Brain pericyte (primary cell): ENCODE data around the gene KCNK7.

Experiments used
- DNase-seq: peaks from one replicate; pipeline ENCODE4 v3.0.0-alpha.2; 2012; ENCODE audit warnings: low read depth, low spot score

Gene KCNK7

DNA sequence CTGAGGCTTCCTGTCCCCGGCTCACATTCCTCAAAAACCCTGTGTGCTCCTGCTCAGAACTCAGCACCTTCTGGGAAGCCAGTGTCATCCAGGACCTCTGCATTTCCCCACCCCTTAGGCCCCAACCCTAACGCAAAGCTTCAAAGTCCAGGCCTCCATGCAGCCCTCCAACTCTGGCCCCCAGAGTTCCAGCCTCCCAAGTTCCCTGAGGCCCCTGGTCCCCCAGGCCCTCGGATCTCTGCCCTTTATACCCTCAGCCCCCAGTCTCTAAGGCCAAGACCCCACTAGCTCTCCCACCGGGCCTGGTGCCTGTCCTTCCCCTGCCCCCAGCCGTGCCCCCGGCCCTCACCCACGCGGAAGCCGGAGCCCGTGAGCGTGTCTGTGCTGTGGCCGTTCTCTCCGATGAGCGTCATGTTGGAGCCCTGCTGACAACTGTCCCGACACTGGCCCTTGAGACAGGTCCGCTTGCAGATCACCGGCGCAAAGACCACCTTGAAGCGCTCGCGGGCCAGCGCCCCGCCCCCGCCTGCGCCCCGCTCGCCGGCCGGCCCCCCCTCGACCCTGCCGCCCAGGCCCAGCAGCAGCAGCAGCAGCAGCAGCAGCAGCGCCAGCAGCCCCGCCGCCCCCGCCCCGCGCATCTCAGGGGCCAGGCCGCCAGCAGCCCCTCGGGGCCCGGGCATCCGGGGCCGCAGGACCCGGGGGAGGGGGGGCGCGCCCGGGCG lies 38.2 kb downstream of the KCNK7 start:
- DNase-seq, result no peak

DNA sequence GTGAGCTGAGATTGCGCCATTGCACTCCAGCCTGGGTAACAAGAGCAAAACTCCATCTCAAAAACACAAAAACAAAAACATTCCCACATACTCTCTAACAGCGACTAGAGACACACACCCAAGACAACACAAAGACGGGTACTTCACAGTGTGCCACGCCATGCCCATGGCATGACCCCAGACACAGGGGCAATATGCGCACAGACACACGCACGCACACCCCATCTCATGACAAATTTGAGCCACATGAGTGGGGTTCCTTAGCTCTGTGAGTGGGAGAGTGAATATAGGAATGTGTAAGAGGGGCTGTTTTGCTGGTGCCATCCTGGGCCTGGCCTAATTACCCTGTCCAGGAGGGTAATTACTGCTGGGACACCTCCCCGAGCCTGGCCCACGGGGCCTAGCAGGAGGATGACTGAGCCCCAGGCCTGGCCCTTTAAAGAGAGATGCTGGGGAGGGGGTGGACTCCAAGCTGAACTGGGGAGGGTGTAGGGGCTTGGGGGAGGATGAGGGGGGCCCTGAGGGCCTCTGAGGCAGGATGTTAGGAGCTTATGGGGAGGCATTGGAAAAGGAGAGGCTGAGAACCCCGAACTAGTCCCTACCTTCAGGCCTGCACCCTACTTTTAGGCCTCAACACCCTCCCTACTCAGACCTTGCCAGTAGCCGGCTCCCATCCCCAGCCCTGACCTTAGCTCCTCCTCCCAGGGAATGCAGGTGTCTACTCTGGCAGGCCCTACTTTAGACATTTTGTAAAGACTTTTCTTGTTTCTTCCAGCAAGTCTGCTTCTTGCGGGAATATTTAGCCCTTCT lies 38.9 kb downstream of the KCNK7 start:
- no peak for DNase-seq

DNA sequence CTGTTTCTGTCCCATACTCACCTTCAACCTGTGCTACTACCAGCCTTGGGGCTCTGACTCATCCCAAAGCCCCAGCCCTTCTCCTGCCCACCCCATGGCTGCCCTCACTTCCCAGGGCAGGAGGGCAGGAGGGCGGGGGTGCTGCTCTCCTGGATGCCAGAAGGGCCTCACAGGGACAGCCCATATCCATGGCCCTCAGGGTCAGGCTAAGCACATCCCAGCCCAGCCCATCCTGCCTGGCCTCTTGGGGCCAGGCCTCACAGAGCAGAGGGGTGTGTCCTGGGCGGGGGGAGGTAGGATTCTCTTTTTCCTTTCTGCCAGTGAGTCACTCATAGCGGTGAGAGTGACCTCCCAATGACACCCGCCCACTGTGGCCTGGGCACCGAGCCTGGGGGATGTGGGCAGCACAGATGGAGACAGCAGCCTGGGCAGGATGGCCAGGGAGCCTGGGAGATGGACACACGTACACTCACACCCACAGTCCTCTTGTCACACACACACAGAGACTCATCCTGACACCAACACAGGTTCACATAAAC lies 39.8 kb downstream of the KCNK7 start:
- DNase-seq, result no peak

DNA sequence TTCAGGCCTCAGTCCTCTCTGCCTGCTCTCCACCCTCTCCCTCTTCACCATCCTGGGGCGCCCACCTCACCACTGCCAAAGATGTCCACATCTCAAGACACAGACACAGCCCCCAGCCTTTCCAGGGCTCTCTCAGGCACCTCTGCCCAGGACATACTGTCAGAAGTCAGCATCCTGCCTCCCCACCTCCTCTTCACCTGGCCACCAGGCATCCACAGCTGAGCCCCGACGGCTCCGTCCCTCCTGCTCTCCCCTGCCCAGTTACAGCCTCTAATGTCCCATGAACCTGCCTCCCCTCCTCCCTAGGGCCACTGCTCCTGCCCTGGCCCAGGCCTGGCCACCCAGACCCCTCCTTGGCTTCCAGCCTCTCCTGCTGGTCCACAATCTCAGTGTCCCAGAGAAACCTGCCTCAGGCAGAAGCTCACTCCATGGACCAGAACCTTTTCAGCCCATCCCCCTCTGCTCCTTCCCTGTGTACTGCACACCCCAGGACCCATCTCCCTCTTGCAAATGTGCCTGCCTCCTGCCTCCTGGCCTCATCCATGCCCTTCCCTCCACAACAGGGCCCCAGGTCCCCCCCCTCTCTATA lies 40.7 kb downstream of the KCNK7 start:
- DNase-seq, result no peak

DNA sequence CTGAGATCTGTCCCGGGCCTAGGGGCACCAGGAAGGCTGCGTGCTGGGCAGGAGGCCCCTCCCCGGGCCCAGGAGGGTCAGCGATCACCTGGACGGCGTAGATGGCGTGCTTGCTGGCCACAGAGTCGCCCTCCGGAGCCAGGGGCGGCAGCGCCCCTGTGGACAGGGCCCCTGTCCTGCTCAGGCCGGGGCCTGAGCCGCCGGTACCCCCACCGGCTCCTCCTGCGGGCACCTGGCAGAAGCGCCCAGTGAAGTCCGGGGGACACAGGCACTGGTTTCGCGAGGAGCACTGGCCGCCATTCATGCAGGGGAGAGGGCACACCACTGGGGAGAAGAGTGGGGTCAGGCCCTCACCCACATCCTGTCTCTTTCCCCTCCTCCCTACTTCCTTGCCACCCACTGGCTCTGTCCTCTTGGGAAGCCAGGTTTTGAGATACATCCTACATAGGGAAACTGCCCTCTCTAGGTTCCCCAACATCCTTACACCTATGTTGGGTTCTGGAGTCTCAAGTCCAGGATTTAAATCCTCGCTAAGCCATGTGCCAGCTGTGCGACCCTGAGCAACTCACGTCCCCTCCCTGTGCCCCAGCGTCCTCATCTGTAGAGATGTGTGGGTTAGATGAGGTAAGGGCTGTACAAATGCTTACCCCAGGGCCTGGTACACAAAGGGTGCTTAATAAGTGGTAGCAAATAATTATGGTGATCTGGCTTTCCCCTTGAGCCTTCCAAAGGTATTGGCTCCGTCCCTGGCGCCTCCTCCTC lies 41.4 kb downstream of the KCNK7 start:
- DNase-seq, result no peak

DNA sequence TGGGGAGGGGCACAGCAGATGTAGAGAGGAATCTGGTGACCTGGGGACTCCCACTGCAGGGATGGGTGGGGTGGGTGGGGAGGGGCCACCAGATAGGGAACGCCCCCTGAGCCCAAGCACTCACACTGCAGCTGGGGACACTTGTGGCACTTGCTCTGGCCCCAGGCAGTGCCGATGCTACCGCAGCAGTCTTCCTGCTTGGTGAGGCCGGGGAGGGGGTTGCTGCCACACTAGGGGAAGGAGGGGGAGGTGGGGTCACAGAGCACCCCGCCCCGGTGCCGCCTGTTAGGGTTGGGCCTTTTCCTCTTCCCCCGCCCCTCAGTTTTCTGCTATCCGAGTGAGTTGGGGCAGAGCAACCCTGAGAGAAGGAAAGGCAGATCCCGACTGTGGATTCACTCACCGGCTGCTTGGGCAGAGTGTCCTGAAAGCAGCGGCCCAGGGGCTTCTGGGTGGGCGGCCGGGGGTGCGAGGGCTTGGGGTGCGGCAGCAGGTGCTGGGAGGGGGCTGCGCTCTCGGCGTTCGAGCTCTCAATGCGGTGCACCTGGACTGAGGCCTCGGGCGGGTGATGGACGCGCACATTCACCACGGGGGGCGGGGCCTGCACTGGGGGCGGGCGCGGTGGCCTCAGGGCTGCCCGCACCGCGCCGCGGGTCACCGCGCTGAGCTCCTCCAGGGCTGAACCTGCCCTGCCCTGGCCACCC lies 42.1 kb downstream of the KCNK7 start:
- DNase-seq, result no peak

DNA sequence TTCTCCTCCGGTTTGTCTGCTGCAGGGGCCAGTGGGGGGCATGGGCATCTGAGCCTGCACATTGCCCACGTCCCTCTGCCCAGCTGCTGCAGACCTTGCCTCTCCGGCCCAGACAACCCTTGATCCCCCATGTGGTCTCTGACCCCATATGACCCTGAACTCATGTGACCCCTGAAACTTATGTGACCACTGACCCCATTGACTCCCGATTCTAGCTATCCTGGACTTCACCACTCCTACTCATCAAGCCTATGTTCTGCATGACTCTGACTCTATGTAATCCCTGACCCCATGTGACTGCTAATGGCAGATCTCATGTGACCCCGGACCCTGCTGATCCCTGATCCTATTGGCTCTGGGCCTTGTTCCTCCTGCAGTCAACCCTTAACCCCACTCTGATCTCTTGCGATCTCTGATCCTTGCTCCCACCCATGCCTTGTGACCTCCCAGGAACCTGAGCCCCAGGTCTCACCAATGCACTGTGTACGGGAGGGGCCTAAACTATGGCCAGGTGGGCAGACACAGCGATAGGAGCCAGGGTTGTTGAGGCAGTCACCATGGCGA lies 43.1 kb downstream of the KCNK7 start:
- no peak for DNase-seq

DNA sequence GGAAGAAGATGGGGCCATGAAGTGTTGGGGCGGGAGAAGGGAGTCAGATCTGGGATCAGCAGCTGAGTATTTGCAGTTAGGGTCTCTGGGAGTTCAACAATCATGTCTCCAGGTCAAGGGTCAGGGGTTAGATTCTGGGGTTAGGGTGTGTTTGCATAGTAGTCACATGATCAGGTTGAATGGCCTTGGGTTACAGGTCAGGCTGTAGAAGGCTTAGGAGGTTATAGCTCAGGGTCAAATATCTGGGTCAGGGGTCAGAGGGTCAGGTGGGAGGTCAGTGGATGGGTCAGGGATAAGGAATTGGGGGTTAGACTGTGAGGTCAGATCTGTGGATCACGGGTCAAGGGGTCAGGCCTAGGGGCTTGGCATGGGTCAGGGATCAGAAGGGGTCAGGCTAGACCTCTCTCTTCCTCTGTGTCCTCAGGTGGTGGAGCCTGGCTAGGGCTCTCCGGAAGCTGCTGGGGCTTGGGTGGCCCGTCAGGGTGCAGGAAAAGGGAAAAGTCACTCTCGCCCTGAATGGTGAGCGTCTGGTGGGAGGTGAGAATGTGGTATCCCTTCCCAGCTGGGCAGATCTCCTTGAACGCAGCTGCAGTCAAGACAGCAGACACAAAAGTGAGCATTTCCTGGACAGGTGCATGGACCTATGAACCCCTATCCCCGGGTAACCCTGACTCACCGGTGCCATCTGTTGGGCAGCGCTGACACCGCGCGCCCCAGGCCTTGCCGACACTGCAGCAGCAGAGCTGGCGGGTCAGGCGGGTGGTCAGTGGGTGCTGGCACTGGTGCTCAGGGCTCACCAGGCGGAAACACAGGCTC lies 43.8 kb downstream of the KCNK7 start:
- DNase-seq, result no peak

DNA sequence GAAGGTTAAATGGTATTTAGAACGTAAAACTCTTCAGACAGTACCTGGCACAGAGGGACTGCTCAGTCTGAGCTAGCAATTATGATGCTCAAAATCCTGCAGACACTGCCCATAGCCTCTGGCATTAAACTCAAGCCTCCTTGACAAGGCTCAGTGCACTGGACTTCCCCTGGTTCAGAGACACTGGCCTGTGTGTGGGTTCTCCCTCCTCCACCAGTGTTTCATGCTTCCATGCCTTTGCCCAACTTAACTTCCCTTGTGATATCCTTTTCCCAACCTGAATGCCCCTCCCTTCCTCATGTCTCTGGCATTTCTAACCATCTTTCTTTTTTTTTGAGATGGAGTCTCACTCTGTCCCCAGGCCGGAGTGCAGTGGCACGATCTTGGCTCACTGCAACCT lies 46.5 kb downstream of the KCNK7 start:
- no peak for DNase-seq

DNA sequence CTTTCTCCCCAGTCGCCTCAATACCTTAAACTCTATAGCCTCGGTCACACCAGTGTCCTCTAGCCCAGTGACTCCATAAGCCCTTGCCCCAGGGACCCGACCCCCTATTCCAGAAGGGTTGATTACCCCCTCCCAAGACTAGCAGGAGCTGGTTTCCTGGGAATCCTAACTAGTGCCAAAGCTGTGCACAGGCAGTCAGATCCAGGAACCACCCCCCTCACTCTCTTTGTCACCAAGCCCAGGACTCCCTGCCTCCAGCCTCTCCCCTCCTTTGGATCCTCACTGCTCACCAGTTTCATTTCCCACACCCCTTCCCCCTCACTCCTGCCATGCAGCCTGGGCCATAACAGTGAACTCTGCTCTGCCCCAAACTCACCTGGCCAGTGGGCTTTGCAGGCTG lies 47.2 kb downstream of the KCNK7 start:
- no peak for DNase-seq

DNA sequence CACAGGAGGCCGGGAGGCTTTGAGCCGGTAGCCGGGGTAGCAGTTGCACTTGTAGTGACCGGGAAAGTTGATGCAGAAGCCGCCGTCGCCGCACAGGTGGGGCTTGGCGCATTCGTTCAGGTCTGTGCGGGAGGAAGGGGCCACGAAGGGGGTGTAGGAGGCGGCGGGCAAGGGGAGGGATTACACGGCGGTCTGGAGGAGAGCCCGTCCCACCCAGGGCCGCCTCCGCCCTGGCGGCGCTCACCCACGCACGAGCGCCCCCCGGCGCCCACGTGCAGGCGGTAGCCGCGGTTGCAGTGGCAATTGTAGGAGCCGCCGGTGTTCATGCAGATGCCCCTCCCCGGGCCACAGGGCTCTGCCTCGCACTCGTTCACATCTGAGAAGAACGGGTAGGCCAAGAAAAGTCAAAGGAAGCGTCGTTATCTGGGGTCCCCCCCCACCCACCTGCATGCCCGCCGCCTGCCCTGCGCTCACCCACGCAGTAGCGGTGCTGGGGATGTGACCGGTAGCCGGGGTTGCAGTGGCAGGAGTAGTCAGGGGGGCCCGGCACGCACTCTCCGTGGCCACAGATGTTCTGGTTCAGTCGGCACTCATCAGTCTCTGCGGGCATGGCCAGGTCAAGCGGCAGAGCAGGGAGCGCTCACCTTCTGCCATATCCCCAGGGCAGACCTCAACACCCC lies 48.0 kb downstream of the KCNK7 start:
- DNase-seq, result no peak

DNA sequence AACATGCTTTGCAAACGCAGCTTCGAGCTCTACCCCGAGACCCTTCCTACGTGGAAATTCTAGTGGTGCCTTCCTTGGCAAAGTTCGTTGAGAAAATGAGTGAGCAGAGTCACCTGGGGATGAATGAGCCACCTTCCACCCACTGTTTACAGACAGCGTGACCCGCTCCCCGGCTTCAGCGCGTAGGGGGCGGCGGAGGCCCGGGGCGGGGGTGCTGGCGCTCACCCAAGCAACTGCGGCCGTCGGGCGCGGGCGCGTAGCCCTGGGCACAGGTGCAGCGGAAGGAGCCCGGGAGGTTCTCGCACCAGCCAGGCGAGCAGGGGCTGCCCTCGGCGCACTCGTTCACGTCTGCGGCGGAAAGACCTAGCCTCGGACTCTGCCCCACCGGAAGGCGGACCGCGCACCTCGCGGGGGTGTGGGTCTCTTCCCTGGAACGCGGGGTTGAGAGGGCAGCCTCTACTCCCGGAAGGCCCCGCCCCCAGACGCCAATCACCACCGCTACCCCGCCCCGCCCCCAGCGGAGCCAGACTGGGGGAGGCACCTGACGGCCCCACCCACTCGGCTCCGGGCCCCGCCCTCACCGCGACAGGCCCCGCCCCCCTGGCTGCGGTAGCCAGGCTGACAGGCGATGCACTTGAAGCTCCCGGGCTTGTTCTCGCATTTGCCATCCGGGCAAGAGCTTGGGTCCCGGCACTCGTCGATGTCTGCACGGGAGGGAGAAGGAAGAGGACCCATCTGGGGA lies 49.2 kb downstream of the KCNK7 start:
- DNase-seq, result no peak

DNA sequence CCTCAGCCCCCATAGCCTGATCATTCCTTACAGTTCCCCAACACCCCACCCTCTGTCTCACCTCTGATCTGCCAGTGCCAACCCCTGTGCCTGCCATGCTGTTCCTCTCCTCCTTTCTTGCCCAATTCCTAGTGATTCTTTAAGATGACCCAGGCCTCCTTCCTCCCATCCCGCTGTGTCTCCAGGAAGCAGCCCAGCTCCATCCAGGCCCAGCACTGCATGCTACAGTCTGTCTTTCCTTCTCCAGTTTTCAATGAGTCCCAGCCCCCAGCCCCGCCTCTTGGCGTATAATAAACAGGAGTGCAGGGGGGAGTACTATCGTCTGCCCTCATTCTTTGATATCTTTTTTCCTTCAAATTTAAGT lies 49.8 kb downstream of the KCNK7 start:
- no peak for DNase-seq
